Gastroesophageal sphincter (tissue), 3 donors: ENCODE data around the gene BTBD6.

ENCODE experiments used
- CTCF ChIP-seq, 4 experiments: fragments of 200-600 bp in 2 of 4; fragments of 450-650 bp in 2 of 4; sonication (generic) in 1 of 4; IDR thresholded peaks; one replicate each; pipeline ENCODE4 v1.5.1; 2017 to 2019; ENCODE audit warnings: antibody characterized with exemption in 4 of 4, mild to moderate bottlenecking in 2 of 4, moderate library complexity in 2 of 4
- EP300 ChIP-seq: sonication (generic); formaldehyde crosslinking; IDR thresholded peaks from one replicate; pipeline ENCODE4 v1.6.1; 2017; ENCODE audit warnings: antibody characterized with exemption, mild to moderate bottlenecking
- POLR2A ChIP-seq, 2 donors: fragments of 450-650 bp; IDR thresholded peaks; one replicate each; pipeline ENCODE4 v1.6.1; 2017; ENCODE audit warnings: antibody characterized with exemption in 2 of 2, mild to moderate bottlenecking in 2 of 2, moderate library complexity in 1 of 2

DNA sequence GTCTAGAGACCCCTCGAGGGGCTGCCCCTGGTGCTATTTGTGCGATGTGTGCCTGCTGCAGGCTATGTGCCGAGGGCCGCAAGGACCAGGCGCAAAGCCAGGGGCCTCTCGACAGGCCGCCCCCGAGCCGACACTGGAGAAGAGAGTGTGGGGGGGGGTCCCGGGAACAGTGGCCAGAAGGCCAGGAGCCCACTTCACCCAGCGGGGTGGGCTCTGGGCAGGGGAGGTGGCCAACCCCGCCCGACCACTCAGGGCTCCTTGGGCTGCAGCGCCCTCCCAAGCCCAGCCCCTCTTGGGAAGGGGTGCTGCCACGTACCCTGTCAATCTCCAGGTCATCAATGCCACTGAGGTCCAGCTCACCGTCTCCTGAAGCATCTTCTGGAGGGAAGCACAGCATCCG lies 28.6 kb upstream of the BTBD6 start:
- TF ChIP-seq POLR2A (IDR thresholded peaks at IDR 0.05) (no peak), CTCF (IDR thresholded peaks at IDR 0.05) (no peak), EP300 (no peak)
